HG03135 (cell line): ENCODE results near the gene FBXW11.

Source experiments
- ATAC-seq: cut with Tn5 transposase; IDR thresholded peaks from one replicate; pipeline ENCODE4 v1.9.1; 2021; ENCODE audit warnings: mild to moderate bottlenecking, moderate library complexity; ENCODE audit not compliant: unreplicated experiment

Gene FBXW11

DNA sequence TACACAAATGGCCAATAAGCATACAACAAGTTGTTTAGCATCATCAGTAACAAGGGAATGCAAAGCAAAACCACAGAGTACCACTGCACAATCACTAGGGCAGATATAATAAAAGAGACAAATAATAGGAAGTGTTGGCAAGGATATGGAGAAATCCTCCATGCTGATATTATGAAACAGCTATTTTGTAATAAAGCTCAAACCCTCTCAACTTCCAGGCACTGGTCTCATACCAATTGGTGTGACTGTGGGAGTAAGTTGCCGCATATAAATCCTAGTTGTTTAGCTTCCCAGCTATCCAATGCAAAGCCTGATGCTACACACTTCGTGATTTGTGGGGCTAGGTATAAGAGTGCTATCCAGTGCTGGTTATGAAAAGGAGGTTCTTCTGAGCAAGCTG lies 132.2 kb downstream of the FBXW11 start:
- no peak for ATAC-seq

DNA sequence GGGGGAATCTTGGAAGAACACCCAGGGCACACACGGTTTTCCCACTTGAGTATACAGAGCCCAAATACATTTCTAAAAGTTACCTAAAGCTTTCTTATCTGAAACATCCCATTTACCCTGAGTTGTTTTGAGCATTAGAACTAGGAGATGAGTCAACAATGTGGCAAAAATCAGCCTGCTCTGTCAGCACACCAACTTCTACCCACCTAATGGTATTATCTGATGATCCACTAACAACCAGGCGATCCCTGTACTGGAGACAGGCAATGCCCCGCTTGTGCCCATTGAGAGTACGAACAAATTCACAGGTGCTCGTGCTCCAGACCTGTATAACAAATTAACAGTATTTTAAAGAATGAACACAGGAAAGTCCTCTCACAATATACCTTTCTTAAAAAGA lies 133.8 kb downstream of the FBXW11 start:
- ATAC-seq: no peak

DNA sequence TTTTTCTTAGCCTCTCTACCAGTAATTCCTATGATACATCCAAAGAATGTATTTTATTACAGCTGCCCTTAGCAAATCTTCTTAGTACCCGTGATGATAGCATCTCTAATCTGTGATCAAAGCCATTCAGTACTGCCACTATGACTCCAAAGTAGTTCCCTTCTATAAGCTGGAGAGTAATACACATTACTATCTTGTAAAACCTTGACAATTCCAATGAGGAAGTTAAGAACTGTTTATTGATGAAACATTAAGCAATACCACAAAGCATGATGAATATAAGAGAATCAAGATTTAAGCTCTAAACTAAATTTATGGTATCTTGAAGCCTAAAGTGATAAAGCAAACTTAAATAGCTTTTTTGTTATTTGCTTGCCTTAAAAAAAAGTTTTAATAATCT lies 134.7 kb downstream of the FBXW11 start:
- ATAC-seq: no peak

DNA sequence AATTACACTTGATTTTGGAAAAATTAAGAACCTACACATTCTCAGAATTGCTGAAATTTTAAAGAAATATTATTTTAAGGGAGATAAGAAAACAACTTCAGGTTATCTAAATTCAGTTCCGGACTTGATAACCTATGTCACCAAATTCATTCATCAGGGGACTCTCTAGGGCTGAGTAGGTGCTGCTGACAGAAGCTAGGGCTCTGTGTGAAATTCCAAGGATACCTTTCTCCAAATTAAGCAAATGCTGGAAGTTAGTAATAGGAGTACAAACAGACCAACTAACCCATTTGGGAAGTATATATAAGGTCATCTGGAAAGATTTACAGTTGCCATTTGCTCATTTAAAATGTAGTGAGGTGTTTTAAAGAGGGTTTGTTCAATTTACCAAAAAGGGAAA lies 136.5 kb downstream of the FBXW11 start:
- no peak for ATAC-seq

DNA sequence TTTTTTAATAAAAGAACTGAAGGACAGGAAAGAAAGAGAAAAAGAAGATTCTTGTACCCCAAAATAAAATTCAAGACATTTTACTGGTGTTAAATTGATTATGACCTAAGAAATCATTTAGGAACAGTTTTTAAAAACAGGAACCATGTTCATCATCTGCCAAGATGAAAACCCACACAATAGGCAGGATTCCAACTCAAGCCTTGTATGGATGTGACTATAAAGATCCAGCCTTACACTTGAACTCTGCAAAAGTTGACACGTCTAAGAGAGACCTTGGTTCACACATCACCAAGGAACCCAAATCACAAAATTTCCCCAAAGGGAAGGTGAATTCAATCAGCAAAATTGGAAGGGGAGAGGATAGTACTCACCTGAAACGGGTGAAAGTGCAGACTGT lies 138.2 kb downstream of the FBXW11 start:
- ATAC-seq: no peak

DNA sequence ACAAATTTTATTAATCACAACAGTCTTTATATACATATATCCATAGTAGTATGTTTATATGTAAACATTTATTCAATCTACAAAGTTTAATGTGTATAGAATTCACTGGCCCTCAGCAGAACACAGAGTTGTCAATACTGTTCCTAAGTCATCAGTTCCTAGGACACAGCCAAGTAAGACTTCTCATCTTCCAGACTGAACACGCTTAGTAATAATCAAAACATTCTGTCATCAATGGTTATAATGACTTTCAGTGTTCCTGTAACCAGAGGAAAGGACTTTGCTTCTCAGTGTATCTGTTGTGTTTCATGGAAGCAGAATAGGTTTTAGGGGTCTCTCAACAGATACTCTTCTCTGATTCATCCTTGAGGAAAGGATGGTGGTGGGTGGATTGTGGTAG lies 138.7 kb downstream of the FBXW11 start:
- no peak for ATAC-seq

DNA sequence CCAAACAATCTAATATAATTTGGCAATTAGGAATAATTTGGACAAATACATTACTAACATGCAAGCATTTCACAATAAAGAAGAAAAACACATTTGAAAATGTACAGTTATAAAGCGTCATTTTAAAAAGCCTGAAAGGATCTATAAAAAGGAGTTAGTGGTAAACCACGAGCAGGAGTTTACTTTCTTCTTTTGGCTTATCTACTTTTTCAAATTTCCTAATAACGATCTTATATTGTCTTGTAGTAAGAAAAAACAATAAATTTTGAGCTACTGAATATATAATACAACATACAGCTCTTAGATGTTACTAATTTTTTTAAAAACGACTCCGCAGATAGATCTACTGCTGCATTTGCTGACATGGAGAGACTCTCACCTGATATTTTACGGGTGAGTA lies 141.0 kb downstream of the FBXW11 start:
- ATAC-seq: no peak

DNA sequence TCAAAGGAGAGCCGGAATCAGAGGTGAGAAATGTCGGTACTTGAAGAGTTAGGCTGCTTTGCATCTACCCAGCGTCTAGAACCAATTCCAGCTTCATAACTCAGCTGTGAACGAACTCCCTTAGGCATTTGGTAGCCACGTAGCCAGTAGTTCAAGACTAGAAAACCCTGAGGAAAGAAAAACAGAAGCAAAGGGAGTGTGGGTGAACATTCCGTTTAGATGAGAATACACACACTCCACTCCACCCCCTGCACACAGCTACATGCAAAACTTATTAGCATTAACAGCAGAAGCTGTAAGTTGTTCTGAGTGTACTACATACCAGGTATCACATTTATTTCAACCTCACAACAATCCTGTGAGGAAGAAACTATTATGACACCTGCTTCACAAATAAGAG lies 142.5 kb downstream of the FBXW11 start:
- ATAC-seq: no peak

DNA sequence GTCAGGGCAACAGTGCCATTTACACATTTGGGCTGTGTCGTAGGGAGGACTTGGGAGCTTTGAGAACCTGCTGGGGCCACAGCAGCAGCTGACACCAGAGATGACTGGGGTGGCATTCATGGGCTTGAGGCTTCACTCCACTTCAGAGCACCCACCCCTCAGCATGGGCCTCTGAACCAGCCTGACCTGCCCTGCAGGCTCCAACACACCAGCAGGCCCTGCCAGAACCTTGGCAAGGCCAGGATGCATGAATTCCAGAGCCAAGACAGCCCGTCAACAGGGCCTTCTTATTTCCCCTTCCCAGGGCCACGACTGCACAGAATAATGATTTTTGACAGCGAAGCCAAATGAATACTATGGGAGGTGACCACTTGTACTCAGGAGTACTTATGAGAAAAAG lies 143.8 kb downstream of the FBXW11 start:
- no peak for ATAC-seq

DNA sequence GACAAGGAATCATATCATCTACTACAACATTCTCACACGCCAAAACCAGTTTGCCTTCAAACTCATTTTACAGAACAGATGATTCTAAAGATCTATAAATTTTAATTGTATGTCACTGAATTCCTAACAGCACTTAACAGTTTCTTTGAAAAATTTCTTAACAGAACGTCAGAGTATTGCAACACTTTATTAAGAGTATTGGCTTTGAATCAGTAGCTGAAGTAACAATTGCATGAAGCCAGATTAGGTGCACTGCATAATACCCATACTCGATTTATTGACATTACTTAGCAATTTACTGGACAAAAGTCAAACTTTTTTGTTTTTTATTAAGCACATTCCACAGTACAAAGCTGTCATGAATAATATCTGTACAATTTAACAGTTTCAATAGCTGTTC lies 145.1 kb downstream of the FBXW11 start:
- no peak for ATAC-seq

DNA sequence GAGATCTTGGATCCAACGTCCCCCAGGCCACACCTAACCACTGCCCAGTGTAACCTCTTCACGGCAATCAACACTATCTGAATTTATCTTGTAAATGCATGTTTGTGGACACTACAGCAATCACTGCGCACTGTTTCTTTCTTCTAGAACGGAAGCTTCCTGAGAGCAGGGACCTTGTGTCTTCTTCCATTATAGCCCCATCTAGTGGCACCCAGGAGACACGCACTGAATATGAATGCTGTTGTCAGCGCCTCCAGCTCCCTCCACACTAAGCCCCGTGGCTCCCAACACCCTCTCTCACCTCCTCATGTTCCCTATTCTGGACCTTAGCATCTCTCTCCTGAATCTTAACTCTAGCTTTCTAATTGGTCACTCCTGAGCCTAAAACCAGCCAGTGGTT lies 148.1 kb downstream of the FBXW11 start:
- ATAC-seq: no peak

DNA sequence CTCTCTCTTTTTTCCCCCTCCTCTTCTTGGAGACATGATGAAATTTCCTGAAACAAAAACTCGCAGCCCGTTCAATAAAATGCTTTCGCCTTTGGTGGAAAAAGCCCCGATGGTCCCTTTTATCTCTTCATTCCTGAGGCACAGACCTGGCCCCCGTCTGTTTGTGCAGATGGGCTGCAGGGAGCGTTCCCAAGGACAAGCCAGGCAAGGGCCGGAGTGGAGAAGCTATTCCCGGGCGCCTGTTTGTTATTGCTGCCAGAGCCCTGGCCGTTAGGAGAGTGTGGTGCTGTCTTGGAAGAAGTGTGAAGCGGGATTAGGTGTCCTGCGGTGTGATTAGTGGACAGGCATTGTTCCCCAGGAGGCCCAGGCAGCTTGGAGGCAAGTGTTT lies 149.0 kb downstream of the FBXW11 start:
- ATAC-seq: no peak

DNA sequence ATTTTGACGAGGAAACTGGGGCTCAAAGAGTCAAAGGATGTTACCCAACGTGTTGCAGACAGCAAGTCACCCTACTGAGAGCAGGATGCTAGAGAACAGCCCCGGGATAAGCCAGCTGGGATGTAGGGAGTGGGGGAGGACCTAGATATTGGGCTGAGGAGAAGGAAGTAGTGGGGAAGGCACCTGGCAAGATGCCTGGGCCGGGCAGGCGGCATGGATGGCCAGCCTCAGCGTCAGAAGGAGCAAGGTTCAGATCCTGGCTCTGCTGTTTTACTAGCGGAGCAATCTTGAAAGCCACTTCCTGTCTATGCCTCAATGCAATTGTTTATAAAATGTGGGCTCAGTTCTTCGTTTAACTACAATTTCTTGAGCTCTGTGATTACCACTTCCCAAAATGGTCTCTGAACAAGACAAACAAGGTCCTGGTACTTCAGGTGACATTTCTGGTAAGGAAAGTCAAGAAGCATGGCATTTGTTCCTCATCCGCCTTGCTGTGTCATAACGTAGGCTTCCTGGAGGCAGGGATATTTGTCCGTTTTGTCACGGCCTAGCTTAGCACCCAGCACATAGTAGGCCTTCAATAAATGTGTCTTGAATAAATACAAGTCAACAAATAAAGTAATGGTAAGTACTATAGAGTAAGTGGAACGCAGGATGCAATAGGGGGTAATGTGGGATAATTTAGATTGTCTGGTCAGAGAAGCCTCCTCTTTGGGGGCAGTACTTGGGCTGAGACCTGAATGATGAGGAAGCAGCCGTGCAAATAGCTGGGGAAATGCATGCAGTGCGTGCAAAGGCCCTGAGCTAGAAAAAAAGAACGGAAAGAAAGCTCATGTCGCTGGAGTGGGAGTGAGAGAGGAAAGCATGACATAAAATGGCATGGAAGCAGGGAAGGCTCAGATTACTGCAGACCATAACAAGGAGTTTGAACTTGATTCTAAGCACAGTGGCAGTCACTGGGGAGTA lies 150.4 kb downstream of the FBXW11 start:
- no peak for ATAC-seq

DNA sequence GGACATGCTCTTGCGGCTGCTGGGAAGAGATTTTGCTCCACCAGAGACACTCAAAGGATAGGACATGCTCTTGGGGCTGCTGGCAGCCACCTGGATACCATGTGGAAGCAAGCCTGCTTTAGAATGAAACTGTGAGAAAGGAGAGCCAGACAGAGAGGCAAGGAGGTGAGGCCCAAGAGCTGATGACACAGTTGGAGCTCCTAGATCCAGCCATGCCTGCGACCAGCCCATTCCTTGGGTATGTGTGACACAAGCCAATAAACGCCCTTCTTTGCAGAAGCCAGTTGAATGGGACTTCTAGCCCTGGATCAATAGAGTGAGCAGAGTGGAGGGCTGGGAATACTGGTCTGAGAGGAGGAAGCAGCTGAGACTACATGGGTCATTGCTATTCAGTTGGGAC lies 151.2 kb downstream of the FBXW11 start:
- ATAC-seq: no peak

DNA sequence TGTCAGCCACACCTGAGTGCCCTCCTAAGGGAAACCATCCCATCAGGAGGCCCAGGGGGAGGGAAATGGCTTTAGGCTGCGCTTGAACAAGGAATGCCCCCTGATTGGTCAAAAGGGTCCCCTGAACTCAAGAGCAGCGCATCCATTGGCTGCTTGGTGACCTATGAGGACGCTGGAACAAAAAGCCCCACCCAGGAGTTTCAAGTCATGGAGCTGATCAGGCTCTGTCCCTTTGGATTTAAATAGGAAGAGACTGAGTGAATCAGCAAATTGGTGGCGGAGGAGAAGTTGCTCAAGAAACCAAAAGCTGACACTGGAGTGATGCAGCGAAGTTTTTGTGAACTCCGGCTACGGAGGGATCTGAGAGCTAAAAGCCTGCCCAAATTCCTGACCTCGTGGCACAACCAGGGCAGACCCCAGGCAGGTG lies 154.2 kb downstream of the FBXW11 start:
- no peak for ATAC-seq

DNA sequence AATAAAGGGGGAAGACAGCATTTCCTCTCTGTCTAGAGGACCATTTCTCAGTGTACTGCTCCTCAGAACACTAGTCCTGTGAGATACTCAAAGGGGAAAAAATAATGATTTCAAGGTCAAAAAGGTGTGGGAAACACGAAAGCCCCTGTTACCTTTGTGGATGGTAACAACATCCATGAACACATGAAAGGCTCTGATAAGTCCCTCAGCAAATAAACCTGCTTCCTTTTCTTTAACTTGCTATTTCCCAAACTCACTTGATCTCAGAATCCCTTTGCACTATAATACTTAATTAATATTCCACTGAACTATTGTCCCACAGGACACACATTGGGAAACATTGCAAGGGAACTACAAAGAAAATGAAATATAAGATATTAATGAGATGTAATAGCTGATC lies 155.2 kb downstream of the FBXW11 start:
- no peak for ATAC-seq

DNA sequence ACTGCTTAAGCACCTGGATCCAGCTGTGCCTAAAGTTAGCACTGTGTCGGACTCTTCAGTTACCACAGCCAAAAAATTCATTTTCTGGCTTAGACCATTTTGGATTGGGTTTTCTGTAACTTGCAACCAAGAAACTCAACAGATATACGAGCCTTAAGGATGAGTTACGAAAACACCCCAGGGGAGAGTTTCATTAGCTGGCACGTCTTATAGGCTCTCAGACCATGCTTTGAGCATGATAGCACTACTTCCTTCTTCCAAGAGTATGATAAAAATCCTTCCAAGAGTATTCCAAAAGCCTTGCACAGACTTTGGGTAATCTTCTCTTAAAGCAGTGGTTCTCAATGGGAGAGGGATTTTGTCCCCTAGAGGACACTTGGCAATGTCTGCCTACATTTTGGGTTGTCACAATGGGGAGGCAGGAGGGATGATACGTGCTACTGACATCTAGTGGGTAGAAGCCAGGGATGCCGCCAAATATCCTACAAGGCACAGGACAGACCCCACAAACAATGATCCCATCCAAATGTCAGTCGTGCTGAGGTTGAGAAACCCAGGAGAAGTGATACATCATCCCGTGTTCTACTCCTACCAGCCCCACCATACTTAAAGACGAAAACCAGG lies 156.0 kb downstream of the FBXW11 start:
- ATAC-seq: no peak

DNA sequence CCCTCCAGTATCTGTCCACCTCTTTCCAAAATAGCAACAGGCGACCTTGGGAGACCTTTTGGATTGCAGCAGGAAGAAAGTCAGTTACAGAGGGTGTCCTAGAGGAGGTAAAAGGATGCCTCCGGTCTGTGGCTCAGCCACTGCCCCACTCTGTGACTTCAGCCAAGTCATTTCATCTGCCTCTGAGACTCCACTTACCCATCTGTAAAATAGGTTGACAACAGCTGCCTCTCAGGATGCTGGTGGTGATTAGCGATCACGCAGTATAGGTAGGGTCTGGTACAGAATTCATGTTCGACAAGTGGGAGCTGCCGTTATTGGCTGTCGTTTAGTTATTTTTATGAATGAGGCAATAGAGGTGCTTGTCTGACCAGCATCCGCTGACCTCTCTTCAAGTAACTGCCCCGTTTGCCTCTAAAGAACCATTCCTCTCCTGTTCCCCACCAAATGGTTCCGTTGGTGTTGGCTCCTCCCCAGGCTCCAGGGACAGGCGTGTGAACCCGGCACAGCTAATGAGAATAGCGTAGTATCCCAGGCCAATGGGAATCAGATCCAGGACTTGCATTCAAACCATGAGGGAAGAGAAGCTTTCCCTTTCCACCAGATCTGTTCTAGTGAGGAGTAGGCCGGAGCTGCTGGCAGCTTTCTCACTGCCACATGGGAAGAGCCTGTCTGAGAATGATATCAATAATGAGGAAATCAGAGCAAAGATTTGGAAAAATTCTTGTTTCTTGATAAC lies 156.7 kb downstream of the FBXW11 start:
- ATAC-seq: no peak

DNA sequence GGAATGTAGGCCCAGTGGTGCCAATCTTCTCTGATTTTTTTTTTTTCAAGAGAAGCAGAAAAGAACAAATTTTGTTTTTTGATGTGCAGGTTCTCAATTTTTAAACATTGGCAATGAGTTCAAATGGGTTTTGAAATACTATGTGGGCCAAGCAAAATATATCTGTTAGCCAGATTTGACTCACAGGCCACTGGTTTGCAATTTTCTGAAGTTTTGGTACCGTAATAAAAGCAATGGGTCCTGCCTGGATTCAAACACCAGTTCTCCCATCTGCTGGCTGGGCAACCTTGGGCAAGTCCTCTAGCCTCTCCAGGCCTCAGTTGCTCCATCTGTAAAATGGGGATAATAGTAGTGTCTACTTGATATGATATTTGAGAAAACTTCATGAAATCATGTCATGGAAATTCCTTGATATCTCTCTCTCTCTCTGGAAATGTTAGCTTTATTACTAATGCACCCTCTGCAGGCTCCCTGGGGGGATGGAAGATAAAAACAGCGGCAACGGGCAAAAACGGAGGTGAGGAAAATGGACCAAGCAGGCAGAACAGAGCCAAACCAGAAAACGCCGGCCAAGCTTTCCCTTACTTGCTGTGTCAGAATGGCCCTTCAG lies 157.4 kb downstream of the FBXW11 start:
- ATAC-seq: no peak

DNA sequence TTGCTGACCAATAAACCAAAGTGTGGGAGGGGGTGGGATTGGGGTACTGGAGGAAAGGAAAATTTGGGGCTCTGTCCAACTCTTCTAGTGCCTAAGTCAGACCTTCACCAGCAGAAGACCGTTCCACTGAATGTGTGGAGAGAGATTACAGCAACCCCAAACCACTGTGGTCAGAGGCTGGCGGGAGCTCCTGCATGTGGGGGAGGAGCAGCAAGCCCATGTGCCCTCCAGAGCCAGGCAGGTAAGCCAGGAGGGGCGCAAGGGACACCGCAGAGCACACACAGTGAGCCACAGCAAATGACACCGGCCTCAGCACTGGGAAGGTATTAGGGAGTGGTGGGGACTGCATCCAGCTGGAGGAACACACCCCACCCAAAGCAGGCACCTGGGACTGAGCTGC lies 158.0 kb downstream of the FBXW11 start:
- no peak for ATAC-seq

DNA sequence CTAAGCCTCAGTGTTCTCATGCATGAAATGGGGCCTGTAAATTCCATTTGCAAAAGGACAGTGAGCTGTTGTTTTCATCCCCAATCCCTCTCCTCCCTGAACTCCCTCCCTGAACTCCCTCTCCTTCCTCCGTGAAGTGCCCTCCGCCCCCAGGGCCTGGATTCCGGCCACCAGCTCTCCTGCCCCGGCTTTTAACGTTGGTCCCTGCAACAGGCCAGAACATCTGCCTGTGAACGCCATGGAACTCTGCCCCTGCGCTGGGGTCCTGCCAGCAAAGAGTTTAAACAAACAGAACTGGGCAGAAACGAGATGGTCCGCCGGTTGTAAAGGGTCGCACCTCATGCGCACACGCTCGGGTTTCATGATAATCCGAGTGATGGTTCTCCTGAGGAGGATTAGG lies 158.4 kb downstream of the FBXW11 start:
- no peak for ATAC-seq
